DMS53 treated with DMSO at 0.1 percent for 48 hours (cell line): ENCODE measurements around the gene UBAP1L.

Source experiments
- DNase-seq: peaks from one replicate; lab custom pipeline; 2025; ENCODE audit not compliant: unreplicated experiment; lab: John Stamatoyannopoulos, UW

UBAP1L gene

GRCh38 chr15:65067317-65067644 is 47.7 kb downstream of the UBAP1L start:
- no peak for DNase-seq

DNA sequence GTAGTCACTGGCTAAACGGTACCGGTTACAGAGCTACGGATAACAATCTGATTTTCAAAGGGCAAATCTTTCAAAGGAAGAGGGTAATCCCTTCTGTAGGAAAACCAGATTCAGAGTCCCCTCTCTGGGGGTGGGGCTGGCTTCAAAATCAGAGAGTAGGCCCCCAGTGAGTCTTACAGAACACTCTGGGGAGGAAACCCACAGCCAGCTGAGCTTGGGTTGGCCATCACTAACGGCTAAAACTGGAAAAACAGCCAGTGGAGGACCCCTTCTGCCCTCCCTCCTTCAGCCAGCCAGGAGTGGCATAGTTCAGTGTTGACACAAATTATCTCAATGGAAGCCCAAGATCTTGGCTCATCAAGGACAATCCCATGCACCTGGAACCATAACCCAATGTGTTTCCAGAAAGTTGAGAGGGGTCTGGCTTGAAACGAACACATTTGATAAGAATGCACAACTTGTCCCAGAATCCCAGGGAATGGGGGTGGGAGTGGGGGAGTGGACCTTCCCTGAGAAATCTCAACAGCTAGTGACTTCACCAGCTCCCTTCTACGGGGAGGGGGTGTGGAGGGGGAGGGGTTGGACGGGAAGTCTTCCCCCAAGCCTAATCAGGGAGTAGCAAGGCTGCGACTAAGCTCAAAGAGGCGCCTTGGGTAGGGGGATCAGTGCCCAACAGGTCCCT is 48.2 kb downstream of the UBAP1L start:
- DNase-seq = no peak

- DNase-seq = no peak
Measured at GRCh38 chr15:65066001-65066634, 48.9 kb downstream of the UBAP1L start.

DNA sequence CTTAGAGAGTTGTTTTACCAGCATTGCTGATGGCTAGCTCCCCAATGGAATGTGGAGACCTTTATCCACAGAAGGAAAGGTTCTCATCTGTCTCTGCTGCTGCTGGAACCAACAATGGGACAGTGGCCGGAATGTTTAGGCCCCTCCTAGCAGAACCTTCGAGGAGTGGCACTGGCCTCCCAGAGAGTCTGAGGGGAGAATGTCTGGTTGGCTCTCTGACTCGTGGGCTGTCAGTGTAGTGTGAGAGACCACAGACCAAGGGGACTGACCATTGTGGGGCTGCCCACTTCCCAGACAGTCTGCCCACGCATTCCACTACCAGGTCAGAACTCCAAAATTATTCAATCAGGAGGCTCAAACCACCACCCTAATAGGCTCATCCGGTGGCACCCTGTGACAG is 52.3 kb downstream of the UBAP1L start:
- DNase-seq = no peak

GRCh38 chr15:65062061-65062460 is 52.9 kb downstream of the UBAP1L start:
- no peak for DNase-seq

- no peak for DNase-seq
Measured at GRCh38 chr15:65060641-65061397, 54.2 kb downstream of the UBAP1L start.

- no peak for DNase-seq
Measured at GRCh38 chr15:65059931-65060596, 54.9 kb downstream of the UBAP1L start.

- DNase-seq = no peak
Measured at GRCh38 chr15:65059369-65059750, 55.6 kb downstream of the UBAP1L start.

DNA sequence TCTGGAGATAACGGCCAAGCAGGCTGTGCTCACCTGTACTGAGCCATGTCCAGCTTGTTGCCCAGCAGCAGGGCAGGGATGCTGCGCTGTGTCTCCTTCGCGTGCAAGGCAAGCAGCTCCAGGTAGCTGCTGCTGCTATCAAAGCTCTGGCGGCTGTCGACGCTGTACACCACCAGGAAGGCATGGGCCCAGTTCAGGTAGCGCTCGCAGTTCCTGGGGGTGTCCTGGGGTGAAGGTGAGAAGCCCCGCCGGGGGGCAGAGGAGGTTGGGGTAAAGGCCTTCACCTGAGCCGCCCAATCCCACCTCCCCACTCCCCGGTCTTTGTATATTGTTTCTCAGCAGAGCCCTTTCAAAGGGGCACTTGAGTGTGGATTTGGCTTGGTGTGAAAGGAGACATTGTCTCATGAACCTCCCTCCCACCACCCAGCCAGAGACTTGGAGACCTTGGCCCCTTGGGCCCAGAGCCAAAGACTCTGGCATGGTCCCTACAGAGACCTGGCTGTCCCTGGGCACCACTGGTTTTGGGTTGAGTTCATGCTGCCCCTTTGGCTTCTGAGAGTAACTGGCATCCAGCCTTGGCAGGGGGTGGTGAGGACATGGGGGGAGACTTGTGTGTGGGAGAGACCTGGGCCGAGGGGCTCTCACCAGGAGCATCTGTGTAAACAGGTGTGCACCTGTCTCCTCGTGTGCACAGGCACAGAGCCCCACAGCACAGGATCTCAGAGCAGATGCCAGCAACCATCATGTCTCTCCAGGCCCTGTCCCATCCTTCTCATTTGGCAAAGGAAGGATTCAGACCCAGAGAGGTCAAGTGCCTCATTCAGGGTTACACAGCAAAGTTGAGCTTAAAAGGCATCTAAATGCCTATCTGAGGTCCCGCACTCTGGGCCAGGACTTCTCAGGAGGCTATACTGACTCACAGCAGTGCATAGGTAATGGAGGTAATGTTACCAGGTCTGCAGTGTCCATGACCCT is 56.3 kb downstream of the UBAP1L start:
- DNase-seq = no peak

- DNase-seq = no peak
Measured at GRCh38 chr15:65057549-65057940, 57.5 kb downstream of the UBAP1L start.

DNA sequence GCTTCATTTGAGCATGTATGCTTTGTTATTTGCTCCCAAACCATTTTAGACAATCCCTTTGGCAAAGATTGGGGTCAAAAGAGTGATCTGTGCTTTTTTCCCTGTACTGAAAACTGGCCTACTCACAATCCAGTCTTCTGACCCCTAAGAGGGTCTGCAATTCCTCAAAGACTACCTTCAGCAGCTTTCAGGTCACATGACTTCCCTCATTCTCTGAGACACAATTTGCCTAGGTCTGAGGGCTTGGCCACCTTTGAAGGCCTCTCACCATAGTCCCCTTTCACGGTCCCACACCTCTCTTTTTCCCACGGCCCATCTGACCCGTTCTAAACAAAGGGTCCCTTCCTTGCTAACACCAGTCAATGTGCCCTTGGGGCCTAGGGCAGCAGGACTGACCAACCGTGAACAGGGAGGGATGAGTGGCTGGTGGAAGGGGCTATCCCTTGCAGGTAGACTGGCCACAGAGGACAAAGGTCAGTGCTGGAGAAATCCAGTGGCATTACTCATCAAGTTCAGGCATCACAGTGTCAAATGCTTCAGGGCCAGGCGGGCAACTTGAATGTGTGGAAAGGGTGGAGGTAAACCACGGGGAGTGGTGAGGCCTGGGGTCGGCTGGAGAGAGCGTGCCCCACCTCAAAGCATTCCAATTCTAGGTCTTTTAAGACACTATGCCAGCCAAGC is 58.0 kb downstream of the UBAP1L start:
- DNase-seq = peak; percentile 8

DNA sequence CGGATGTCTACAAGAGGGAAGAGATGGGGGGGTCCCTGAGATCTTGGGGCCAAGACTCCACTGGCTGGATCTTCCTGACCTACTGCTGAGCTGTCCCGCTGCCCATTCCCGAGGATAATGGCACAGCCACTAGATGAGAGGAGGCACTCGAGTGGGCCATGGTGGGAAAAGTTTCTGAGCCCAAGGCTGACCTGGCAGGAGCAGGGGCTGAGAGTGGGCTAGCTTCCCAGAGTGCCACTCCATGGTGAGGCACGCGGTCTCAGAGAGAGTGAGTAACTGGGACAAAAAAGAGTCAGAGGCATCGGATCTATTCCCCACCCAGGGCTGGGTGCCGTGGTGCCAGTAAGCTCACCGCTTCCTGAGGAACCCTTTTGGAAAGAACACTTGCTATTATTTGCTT is 58.9 kb downstream of the UBAP1L start:
- DNase-seq = no peak

DNA sequence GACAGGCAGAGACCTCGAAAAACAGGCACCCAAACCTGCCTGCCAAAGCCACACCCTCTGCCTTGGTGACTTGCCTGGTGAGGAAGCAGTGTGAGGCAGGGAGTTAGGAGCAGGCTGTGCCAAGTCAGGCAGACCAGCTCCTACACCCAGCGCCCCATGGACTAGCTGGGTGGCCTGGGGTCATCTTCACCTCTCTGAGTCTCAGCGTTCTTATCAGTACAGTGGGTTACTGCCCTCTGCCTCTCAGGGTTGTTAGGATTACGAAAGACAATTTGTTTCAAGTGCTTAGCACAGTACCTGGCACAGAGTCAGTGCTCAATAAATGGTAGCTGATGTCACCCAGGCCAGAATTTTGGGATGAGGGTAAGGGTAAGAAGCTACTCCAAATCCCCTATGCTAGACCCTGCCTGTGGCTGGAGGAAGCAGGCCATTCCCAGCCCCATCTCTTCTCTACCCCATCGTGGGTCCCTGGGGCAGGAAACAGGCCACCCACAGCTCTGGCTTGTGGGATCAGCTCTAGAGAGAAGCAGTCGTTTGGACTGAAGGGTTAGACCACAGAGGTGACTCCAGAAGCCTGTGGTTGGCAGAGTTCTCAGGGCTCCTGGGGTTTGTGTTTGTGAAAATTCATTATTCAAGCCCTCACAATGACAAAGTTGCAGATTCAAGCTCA is 59.7 kb downstream of the UBAP1L start:
- DNase-seq = no peak

DNA sequence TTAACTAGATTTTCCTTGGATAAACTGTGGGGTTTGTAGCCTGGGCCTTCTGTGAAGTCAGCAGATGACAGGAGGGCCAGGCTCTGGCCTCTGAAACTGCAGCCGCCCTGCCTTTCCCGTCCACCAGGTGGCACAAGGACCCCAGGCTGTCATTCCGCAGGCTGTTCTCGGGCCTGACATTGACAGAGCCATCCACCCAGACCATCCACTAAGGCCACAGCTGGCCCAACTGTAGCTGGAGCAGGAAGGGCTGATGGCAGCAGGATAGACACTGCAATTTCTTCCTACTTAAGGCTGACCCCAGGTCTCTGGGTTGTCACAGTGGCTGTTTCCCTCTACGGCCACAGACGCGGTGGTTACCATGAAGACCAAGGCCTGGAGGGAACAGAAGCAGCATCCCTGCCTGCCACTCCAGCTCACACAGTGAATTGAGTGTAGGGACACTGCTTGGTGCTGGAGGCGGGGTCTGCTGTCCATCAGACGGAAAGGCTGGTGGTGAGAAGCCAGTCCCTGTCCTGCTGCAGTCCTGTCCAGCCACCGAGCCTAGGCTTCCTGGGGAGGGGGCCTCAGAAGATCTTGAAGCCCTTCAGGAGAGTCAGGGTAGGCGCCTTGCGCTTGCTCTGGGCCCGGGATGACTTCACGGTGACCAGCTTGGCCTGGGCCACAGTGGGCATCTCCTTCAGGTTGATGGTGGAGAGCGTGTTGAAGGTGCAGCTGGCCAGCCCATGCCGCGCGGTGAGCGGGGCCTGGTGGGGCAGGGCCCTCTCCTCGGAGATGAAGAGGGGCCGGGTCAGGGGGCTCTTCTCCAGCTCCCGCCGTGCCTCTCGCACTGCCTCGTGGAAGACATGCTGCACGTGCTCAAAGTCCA is 60.4 kb downstream of the UBAP1L start:
- DNase-seq = peak; percentile 39

- no peak for DNase-seq
Measured at GRCh38 chr15:65052956-65053355, 62.0 kb downstream of the UBAP1L start.

DNA sequence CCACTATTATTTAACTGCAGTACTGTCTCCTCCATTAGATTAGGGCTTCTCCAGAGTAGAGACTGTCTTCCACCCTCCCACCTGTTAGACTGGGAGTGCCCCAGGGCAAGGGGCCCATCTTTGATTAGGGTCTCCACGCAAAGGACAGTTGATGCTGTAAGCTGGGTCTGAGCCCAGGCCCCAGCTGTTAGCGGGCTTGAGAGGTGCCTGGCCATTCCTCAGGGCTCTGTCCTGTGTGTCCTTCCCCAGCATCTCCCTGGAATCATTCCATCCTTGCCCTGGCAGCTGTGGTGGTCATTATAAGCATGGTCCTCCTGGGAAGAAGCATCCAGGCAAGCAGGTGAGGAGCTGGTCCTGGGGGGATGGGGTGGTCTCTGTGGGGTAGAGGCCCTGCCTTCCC is 63.7 kb downstream of the UBAP1L start:
- DNase-seq = no peak

DNA sequence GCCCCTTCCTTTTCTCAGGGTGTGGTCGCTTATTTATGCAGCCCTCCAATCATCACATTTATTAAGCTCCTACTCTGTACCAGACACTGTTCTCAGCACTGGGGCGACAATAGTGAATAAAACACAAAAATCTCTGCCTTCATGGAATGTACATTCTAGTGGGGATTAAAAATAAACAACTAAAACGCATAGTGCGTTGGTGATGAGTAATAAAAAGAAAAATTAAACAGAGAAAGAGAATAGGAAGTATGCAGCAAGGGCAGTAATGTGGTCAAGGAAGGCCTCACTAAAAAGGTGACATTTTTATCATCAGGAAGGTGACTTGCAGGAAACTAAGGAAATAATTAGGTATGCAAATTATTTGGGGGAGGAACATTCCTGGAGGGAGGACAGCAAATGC is 64.7 kb downstream of the UBAP1L start:
- no peak for DNase-seq

GRCh38 chr15:65049418-65049840 is 65.6 kb downstream of the UBAP1L start:
- peak; percentile 84 for DNase-seq

GRCh38 chr15:65048241-65048640 is 66.8 kb downstream of the UBAP1L start:
- no peak for DNase-seq
